ENCODE measurements around the gene CEACAM4. TPM values are rescaled to one million over a fixed set of nuclear protein-coding genes. Genes with fewer than 3 reads are reported as not detected.

The CEACAM4 gene
- total RNA-seq, 1 experiment from 2014 or later = not detected

DNA sequence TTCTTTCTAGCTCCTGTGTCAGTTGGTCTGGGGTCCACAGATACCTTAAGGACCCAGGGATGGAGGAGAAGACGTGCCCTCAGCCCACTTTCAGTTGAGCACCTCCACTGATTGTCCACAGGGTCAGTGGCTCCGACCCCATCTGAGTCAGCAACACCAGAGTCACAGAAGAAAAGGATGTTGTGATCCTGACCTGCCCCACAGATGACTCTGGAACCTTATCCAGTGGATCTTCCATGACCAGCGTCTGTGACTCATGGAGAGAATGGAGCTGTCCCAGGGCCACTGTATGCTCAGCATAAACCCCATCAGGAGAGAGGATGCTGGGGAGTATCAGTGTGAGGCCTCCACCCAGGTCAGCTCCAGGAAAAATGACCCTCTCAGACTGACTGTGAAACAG, 22.0 kb downstream of the CEACAM4 start:
- DNase-seq = no peak
- no peaks in the 10 kb centered on the region for H3K36me3 ChIP-seq (replicated peaks; ENCODE audit: control insufficient read depth, insufficient read depth, low read length)
- H3K4me3 ChIP-seq (ENCODE audit: insufficient read depth, low read depth, low read length) = no peak overlapping the region
- H3K27me3 ChIP-seq (ENCODE audit: control insufficient read depth, insufficient read depth, low read length) = no peaks in the 10 kb centered on the region

DNA sequence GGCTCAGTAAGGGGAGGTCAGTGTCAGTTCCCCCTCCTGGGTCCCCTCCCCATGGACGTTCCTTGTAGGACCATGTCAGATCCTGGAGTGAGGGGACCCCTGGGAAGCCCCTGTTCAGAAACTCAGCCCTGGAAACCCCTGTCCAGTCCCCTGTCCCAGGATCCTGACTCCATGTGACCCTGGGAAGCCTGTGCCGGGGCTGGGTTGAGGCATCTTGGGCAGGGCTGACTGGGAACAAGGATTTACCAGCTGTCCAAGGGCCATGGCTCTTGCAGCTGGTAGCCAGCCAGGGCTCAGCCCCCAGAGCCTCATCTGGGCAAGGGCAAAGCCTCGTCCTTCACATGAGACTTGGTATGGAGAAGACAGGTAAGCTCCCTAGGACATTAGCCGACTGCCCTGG, 25.1 kb downstream of the CEACAM4 start:
- DNase-seq = no peak
- H3K36me3 ChIP-seq (replicated peaks; ENCODE audit: control insufficient read depth, insufficient read depth, low read length) = no peaks in the 10 kb centered on the region
- H3K4me3 ChIP-seq (ENCODE audit: insufficient read depth, low read depth, low read length) = no peak overlapping the region
- no peaks in the 10 kb centered on the region for H3K27me3 ChIP-seq (ENCODE audit: control insufficient read depth, insufficient read depth, low read length)

DNA sequence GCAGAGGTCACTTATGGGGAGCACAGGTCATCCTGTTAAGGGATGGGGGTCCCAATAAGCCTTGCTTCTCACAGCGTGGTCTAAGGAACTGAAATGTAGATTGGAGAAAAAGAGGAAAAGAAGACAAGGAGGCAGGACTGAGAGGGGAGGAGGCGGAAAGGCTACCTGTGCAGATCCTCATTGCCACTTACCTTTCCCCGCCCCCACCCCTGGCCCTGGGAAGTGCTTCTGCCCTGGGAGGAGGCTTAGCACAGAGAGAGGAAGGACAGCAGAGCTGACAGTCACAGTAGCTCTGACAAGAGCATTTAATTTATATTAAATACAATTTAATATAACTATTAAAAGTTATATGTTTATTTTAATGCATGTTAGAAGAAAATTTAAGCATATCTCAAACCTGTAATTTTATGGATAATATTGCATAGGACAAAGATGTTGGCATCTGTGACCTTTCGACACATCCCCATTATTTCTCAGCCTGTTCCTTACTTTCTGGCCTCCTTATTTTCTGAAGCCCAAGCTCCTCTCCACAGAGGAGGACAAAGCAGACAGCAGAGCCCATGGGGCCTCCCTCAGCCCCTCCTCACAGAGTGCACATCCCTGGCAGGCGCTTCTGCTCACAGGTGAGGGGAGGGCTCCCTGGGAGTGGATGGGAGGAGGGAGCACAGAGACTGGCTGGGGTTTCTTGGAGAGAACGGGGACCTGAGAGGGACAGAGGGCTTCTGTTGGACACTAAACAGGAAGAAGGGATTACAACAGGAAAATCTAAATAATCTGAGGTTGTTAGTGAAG, 27.5 kb downstream of the CEACAM4 start:
- DNase-seq = no peak
- Histone ChIP-seq H3K36me3 (replicated peaks; ENCODE audit: control insufficient read depth, insufficient read depth, low read length) (no peaks in the 10 kb centered on the region), H3K27me3 (ENCODE audit: control insufficient read depth, insufficient read depth, low read length) (no peaks in the 10 kb centered on the region), H3K4me3 (ENCODE audit: insufficient read depth, low read depth, low read length) (no peak overlapping the region)

DNA sequence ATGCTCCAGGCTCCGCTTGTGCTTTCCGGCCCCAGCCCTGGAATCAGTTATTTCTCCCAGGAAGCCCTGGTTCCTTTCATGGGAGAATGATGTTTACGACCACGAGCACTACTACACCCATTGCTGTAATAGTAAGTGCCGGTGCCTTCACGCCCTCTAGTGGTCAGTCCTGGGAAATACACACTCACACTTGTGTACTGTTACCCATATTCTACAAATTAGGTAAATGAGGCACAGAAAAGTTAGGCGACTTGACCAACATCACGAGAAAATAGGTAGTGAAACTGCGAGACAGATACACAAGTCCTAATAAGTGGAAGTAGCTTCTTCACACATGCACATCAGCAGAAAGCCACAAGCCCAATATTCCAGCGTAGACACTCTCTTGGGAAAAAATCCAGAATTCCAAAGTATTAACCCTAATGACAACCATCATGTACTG, 29.3 kb downstream of the CEACAM4 start:
- Histone ChIP-seq H3K36me3 (replicated peaks; ENCODE audit: control insufficient read depth, insufficient read depth, low read length) (no peaks in the 10 kb centered on the region), H3K27me3 (ENCODE audit: control insufficient read depth, insufficient read depth, low read length) (no peaks in the 10 kb centered on the region), H3K4me3 (ENCODE audit: insufficient read depth, low read depth, low read length) (no peak overlapping the region)
- peak; percentile 81 for DNase-seq

DNA sequence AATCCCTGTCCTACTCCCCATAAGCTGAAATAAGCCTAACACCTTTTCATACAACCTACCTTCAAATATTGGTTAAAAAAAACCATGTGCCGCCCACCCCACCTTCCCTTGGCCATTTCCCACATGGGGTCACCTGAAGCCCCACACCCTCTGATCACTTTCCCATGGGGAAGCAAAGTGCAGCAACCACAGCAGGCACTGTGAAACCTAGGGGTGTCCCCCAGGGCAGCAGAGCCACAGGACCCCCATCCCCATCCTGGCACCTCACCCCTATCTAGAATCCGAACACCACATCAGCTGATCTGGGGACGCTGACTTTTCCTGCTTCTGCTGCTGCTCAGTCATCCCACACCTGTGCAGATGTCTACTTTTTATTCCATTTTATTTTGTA, 31.0 kb downstream of the CEACAM4 start:
- Histone ChIP-seq H3K36me3 (replicated peaks; ENCODE audit: control insufficient read depth, insufficient read depth, low read length) (no peaks in the 10 kb centered on the region), H3K27me3 (ENCODE audit: control insufficient read depth, insufficient read depth, low read length) (no peaks in the 10 kb centered on the region), H3K4me3 (ENCODE audit: insufficient read depth, low read depth, low read length) (no peak overlapping the region)
- DNase-seq = no peak

DNA sequence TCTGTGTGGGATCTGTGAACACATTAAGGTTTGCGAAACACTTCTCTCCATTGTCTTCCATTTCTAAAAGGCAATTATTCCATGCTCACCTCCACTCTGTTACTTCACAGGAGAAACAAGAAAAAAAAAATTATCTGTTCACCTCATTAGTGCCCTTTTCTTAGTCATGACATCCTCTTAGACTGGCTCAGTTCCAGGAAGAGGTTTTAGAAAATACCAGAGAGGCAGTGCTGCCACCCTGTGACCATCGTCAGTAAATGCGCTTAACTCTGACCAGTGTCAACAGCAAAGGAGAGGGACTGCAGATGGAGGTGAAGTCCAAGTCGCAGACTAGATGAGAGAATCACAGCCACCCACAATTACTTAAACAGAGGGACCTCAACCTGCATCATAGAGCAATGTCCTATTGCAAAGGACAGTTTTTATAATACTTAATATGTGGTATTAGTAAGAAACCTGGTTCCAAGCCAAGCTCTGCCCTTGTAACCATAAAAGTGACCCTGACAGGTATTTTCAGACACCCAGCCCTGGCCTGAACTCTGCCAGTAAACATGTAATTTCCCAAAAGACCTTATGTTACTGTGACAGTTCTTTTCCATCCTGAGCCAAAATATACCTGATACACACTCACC, 31.5 kb downstream of the CEACAM4 start:
- DNase-seq = peak; percentile 70
- H3K36me3 ChIP-seq (replicated peaks; ENCODE audit: control insufficient read depth, insufficient read depth, low read length) = no peaks in the 10 kb centered on the region
- H3K4me3 ChIP-seq (ENCODE audit: insufficient read depth, low read depth, low read length) = no peak overlapping the region
- H3K27me3 ChIP-seq (ENCODE audit: control insufficient read depth, insufficient read depth, low read length) = no peaks in the 10 kb centered on the region

DNA sequence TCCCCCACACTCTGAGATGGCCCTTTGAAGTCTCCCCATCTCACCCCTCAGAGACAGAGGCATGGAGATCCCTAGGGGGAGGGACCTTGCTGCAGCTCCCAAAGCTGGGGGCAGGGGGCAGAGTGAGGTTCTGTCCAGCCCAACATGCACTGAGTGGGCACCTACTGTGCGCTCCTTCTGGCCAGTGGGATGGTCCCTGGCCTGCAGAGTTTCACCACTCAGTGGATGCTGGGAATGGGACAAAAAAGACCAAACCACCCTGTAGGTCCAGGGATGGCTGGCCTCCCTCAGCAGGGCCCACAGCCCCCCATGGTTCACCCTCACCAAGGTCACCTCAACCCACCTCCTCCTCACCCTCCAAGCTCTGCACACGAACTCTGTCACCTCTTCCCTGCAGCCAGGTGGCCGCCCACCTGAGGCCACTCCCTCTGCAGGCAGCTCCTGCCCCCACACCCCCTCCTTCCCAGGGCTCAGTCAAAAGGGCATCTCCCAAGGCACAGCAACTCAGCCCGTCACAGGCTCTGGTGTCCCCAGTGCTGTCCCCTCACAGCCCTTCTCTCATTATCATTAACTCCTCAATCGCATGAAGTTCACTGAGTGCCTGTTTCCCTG, 34.8 kb downstream of the CEACAM4 start:
- DNase-seq = no peak
- H3K36me3 ChIP-seq (replicated peaks; ENCODE audit: control insufficient read depth, insufficient read depth, low read length) = no peaks in the 10 kb centered on the region
- H3K4me3 ChIP-seq (ENCODE audit: insufficient read depth, low read depth, low read length) = no peak overlapping the region
- H3K27me3 ChIP-seq (ENCODE audit: control insufficient read depth, insufficient read depth, low read length) = no peaks in the 10 kb centered on the region

DNA sequence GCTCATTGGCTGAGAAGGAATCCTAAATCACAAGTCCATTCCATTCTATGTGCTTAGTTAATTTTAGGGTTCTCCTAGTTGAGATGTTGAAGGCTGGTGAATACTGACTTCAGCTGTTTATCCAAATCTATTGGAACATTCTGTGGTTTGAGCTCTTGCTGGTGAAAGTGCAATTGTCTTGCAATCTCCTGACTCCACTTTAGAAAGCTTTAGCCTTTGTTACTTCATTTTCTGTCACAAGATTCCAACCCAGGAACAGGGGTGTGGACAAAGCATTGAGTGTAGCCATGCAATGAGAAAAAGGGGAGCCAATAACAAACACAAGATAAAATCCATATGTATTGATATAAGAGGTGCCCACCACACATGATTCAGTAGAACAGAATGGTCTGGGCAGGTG, 35.9 kb downstream of the CEACAM4 start:
- Histone ChIP-seq H3K27me3 (ENCODE audit: control insufficient read depth, insufficient read depth, low read length) (no peaks in the 10 kb centered on the region), H3K36me3 (replicated peaks; ENCODE audit: control insufficient read depth, insufficient read depth, low read length) (no peaks in the 10 kb centered on the region), H3K4me3 (ENCODE audit: insufficient read depth, low read depth, low read length) (no peak overlapping the region)
- DNase-seq = no peak

DNA sequence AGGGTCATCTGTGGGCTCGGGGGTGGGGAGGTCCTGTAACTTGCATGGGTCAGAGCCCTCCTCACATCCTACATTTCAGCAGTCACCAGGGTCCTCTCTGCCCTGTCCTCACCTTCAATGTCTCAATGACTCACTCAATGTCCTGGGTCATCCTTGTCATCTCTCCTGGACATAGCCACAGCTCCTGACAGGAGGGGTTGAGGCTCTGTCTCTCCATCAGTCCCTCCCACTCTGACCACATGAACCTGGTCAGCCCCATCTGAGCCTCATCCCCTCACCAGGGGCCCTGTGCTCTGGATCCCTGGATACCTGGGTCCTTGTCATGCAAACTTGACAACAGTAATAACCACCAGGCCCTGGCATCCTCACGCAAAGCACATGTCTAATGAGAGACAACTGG, 37.5 kb downstream of the CEACAM4 start:
- Histone ChIP-seq H3K27me3 (ENCODE audit: control insufficient read depth, insufficient read depth, low read length) (no peaks in the 10 kb centered on the region), H3K4me3 (ENCODE audit: insufficient read depth, low read depth, low read length) (no peak overlapping the region), H3K36me3 (replicated peaks; ENCODE audit: control insufficient read depth, insufficient read depth, low read length) (no peaks in the 10 kb centered on the region)
- DNase-seq = no peak

DNA sequence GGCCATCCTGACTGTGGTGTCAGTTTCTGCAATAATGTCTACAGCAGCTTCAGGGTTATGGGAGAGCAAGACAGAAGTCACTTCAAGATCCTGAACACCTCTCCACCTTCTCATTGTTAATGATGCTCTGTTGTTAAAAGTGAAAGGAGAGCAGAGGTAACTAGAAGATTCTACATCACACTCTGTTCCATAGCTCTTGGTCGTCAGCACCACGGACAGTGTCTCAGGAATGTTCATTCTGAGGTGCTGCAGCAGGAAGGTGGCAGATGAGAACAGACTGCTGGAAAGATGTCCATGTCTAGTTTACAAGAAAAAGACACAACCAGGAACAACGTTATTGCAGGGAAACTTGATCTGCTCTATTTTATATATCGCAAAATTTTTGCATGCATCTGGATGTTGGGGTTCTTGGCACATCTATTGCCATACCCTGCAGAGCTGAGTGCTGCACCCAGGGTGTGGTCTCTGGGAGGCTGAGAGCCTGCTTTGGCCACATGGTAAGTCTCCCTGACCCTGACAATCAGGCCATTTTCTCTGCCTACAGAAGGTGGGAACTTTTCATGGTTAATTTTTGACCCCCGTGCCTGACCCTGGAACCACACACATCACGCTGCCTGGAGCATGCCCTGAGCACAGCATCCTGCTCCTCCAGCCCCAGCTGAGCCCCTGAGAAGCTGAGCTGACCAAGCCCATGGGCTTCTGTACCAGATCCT, 38.2 kb downstream of the CEACAM4 start:
- DNase-seq = peak; percentile 48
- Histone ChIP-seq H3K27me3 (ENCODE audit: control insufficient read depth, insufficient read depth, low read length) (no peaks in the 10 kb centered on the region), H3K4me3 (ENCODE audit: insufficient read depth, low read depth, low read length) (no peak overlapping the region), H3K36me3 (replicated peaks; ENCODE audit: control insufficient read depth, insufficient read depth, low read length) (no peaks in the 10 kb centered on the region)

DNA sequence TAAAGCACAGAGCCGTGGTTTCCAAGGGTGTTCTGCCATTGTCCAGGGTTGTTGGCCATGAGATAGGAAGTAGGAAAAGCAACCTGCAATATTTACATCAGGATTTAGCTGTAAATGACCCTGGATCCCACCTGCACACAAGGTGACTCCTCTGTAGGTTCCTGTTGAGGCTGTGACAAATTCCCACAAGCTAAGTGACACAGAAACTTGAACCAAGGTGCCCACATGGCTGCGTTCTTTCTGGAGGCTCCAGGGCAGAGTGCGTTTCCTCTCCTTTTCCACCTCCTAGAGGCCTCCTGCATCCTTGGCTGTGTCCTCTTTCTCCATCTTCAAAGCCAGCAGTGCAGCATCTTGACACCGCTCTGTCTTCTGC, 39.0 kb downstream of the CEACAM4 start:
- Histone ChIP-seq H3K36me3 (replicated peaks; ENCODE audit: control insufficient read depth, insufficient read depth, low read length) (no peaks in the 10 kb centered on the region), H3K27me3 (ENCODE audit: control insufficient read depth, insufficient read depth, low read length) (no peaks in the 10 kb centered on the region), H3K4me3 (ENCODE audit: insufficient read depth, low read depth, low read length) (no peak overlapping the region)
- DNase-seq = no peak

DNA sequence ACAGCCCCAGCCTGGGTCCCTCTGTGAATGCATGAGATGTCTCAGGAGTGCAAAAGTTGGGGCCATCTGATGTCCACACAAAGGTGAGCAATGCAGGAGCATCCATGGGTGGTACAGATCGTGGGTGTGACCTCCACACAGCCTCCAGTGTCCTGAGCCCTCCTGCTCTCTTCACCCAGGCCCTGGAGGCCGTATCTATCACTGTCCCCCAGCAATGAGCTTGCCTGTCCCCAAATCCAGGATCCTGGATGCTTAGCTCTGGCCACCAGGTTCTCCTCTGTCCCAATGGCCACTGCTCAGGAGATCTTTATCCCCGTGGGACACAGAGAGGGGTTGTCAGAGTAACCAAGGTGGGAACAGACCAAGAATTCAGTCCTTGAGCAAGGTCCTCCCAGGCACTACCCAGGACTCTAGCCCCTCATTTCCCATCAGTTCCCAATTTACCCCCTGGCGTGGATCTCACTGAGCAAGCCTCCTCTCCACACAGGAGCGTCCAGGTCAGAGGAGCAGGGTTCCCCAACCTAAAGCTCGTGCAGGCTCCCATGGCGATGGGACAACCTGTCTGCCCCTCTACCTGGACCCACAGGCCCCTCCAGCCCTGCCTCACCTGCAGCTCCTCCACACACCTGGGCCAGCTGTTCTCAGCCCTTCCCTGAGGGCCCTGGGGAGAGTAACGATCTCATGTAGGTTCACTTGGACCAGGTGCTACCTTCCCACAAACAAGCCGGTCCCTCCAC, 39.6 kb downstream of the CEACAM4 start:
- DNase-seq = no peak
- H3K4me3 ChIP-seq (ENCODE audit: insufficient read depth, low read depth, low read length) = no peak overlapping the region
- H3K27me3 ChIP-seq (ENCODE audit: control insufficient read depth, insufficient read depth, low read length) = no peaks in the 10 kb centered on the region
- no peaks in the 10 kb centered on the region for H3K36me3 ChIP-seq (replicated peaks; ENCODE audit: control insufficient read depth, insufficient read depth, low read length)

DNA sequence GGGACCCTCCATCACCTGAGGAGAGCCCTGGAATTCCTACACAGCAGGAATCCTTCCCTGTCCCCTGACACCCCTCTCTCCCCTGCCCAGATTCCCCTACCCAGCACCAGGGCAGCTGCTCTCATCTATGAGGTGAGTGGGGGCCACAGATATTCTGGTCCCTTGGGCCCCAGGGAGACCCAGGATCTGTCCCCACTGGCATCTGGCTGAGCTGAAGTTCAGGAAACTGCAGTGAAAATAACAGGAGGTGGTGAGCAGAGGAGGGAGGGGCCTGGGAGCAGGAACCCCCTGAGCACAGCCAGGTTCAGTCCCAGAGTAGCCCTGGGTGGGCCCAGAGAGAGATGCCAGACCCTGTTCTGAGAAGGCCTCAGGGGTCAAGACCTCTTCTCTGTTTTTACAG, 40.8 kb downstream of the CEACAM4 start:
- Histone ChIP-seq H3K36me3 (replicated peaks; ENCODE audit: control insufficient read depth, insufficient read depth, low read length) (no peaks in the 10 kb centered on the region), H3K27me3 (ENCODE audit: control insufficient read depth, insufficient read depth, low read length) (no peaks in the 10 kb centered on the region), H3K4me3 (ENCODE audit: insufficient read depth, low read depth, low read length) (no peak overlapping the region)
- no peak for DNase-seq

DNA sequence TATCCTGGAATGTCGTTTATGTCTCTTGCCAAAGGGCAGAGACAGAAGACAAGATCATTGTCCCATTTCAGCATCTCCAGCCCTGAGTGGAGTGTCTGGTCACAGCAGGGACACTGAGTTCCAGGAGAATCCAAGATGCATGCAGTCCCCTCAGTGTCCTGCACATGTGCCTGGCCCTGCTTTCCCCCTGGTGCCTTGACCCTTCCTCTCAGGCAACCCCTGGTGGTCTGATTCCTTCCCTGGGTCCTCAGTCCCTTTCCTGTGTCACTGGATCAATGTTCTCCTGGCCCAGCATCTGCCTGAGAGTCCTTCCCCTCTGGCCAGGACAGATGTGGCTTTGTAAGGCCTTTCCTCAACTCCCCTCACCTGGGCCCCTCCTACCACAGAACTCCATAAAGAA, 41.9 kb downstream of the CEACAM4 start:
- Histone ChIP-seq H3K27me3 (ENCODE audit: control insufficient read depth, insufficient read depth, low read length) (no peaks in the 10 kb centered on the region), H3K4me3 (ENCODE audit: insufficient read depth, low read depth, low read length) (no peak overlapping the region), H3K36me3 (replicated peaks; ENCODE audit: control insufficient read depth, insufficient read depth, low read length) (no peaks in the 10 kb centered on the region)
- DNase-seq = no peak
